Measurements from ENCODE around the gene STK10.

DNA sequence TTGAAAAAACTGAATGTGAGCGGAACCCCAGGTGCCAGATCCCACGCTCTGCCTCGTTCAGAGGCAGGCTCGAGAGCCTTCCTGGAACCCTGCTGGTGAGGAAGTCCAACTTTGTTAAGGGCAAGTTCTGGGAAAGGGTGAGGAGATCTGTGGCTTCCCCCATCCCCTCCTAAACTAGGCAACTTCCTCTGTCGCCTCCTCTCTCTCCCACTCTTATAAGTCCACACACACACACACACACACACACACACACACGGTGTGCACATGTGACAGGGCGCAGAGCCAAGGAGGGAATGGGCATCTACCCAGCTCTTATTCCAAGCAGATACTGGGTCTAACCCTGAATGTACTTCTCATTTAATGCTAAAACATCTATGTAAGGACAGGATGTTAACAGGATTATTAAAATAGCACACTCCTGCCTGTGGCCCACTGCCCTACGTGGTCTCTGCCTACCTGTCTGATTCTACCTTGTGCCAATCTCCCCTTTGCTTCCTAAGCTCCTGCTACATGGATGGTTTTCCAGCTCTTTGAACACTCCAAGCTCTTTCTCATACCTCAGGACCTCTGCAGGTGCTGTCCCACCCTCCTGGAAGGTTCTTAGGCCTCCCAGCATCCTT lies 109.2 kb downstream of the STK10 start:
- no peak for TF ChIP-seq CTCF (IDR thresholded peaks at IDR 0.05)
- TF ChIP-seq POLR2A (IDR thresholded peaks at IDR 0.05): no peak
